DND-41 (cell line): Measurements from ENCODE around the gene PARVA.

Experiments used
- ATAC-seq: fragments of 200-7000 bp; cut with Tn5 transposase; 3 replicates; pipeline ENCODE4 v1.9.1; 2021; ENCODE audit warnings: low read depth; ENCODE audit not compliant: insufficient read depth
- DNase-seq: peaks from one replicate; pipeline ENCODE4 v3.0.0-alpha.2; 2020
- H2AFZ ChIP-seq: 2 replicates; pipeline ENCODE4 v1.6.0; 2012; ENCODE audit warnings: low read depth, low read length
- H3K27ac ChIP-seq: 2 replicates; pipeline ENCODE4 v1.5.1; 2012; ENCODE audit warnings: low read length, inconsistent platforms
- H3K27me3 ChIP-seq: fragments of 200-600 bp; sonication (generic); 2 replicates; pipeline ENCODE4 v1.6.0; 2012; ENCODE audit warnings: low read length, mild to moderate bottlenecking, inconsistent platforms; ENCODE audit not compliant: insufficient read depth, poor library complexity
- H3K36me3 ChIP-seq: 2 replicates; pipeline ENCODE4 v1.5.1; 2012; ENCODE audit warnings: low read length, inconsistent platforms; ENCODE audit not compliant: insufficient read depth
- H3K4me1 ChIP-seq: 2 replicates; pipeline ENCODE4 v1.5.1; 2012; ENCODE audit warnings: mild to moderate bottlenecking, low read length; ENCODE audit not compliant: insufficient read depth
- H3K4me2 ChIP-seq: 2 replicates; pipeline ENCODE4 v1.6.0; 2012; ENCODE audit warnings: mild to moderate bottlenecking, moderate library complexity, low read length, inconsistent platforms; ENCODE audit not compliant: insufficient read depth
- H3K4me3 ChIP-seq, 2 experiments: fragments of 200-600 bp in 1 of 2; shearing (Covaris generic) in 1 of 2; 2 replicates each; pipeline ENCODE4 v1.5.1; 2012 to 2016; ENCODE audit warnings: inconsistent platforms in 2 of 2, low read length in 2 of 2, mild to moderate bottlenecking in 2 of 2, low read depth in 1 of 2, moderate library complexity in 1 of 2
- H3K79me2 ChIP-seq: 2 replicates; pipeline ENCODE4 v1.6.0; 2012; ENCODE audit warnings: low read length, inconsistent platforms; ENCODE audit not compliant: insufficient read depth
- H3K9ac ChIP-seq: 2 replicates; pipeline ENCODE4 v1.6.0; 2012; ENCODE audit warnings: low read depth, mild to moderate bottlenecking, inconsistent platforms, low read length, moderate library complexity
- H3K9me3 ChIP-seq: 2 replicates; pipeline ENCODE4 v1.5.1; 2012; ENCODE audit warnings: low read length, moderate library complexity, mild to moderate bottlenecking, inconsistent platforms; ENCODE audit not compliant: insufficient read depth, severe bottlenecking
- H4K20me1 ChIP-seq: 2 replicates; pipeline ENCODE4 v1.6.0; 2012; ENCODE audit warnings: low read length; ENCODE audit not compliant: insufficient read depth
- EZH2 ChIP-seq: IDR thresholded peaks from 3 replicates; pipeline ENCODE4 v1.6.1; 2012; ENCODE audit warnings: borderline replicate concordance, low read depth, mild to moderate bottlenecking, moderate library complexity, low read length, inconsistent platforms; ENCODE audit not compliant: severe bottlenecking
- TF ChIP-seq, protein P1 (sequence below): IDR thresholded peaks from 2 replicates; pipeline ENCODE4 v1.5.1; 2012; ENCODE audit warnings: borderline replicate concordance, low read length, moderate library complexity, mild to moderate bottlenecking; ENCODE audit not compliant: poor library complexity, severe bottlenecking; ENCODE audit errors: extremely low read depth

Gene PARVA

DNA sequence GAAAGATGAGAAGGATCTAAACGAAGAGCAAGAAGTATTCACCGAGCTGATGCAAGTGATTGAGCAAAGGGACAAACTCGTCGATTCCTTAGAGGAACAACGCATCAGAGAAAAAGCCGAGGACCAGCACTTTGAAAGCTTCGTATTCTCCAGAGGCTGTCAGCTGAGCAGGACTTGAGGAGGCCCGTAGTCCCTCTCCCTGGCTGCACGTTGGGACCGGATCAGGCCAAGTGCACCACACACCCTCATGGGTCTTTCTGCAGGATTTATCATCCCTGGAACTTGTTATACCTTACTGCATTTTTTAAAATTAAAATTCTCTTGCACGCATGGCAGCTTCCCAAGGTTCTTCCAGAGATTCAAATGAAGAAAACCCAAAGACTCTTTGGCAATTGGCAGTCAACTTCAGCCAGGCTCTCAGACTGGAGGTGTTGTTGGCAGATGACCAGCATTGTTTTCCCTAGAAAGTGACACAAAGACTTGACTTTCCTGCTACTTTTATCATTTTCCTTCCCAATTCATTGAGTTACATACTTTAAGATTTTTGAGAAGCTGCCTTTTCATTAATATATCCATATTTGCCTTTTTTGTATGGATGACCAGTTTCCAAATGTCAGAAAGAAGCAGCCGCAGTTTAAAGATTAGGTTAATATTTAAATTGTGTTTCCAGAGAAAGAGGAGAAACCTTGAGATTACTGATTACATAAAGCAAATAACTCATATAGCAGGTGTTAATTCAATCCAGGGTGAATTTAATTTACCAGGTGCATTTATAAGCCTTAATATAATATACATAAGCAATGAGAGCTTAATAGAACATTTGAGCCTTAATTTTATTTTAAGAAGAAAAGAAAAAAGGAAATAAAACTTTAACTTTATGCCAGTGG lies 18.8 kb upstream of the PARVA start:
- no peak overlapping the region for H3K4me2 ChIP-seq
- no peak overlapping the region for H3K4me3 ChIP-seq
- H3K79me2 ChIP-seq: no peaks in the 10 kb centered on the region
- peaks cover 11% of the 10 kb centered on the region for H3K27me3 ChIP-seq
- no peak overlapping the region for H2AFZ ChIP-seq
- ATAC-seq (no peak), DNase-seq (no peak)
- H3K9ac ChIP-seq: no peak overlapping the region
- H3K9me3 ChIP-seq: no peaks in the 10 kb centered on the region
- no peaks in the 10 kb centered on the region for H3K4me1 ChIP-seq
- no peaks in the 10 kb centered on the region for H4K20me1 ChIP-seq
- no peak for TF ChIP-seq EZH2
- TF ChIP-seq, protein P1, sequence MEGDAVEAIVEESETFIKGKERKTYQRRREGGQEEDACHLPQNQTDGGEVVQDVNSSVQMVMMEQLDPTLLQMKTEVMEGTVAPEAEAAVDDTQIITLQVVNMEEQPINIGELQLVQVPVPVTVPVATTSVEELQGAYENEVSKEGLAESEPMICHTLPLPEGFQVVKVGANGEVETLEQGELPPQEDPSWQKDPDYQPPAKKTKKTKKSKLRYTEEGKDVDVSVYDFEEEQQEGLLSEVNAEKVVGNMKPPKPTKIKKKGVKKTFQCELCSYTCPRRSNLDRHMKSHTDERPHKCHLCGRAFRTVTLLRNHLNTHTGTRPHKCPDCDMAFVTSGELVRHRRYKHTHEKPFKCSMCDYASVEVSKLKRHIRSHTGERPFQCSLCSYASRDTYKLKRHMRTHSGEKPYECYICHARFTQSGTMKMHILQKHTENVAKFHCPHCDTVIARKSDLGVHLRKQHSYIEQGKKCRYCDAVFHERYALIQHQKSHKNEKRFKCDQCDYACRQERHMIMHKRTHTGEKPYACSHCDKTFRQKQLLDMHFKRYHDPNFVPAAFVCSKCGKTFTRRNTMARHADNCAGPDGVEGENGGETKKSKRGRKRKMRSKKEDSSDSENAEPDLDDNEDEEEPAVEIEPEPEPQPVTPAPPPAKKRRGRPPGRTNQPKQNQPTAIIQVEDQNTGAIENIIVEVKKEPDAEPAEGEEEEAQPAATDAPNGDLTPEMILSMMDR: no peak
- H3K36me3 ChIP-seq: no peaks in the 10 kb centered on the region
- no peak overlapping the region for H3K27ac ChIP-seq

DNA sequence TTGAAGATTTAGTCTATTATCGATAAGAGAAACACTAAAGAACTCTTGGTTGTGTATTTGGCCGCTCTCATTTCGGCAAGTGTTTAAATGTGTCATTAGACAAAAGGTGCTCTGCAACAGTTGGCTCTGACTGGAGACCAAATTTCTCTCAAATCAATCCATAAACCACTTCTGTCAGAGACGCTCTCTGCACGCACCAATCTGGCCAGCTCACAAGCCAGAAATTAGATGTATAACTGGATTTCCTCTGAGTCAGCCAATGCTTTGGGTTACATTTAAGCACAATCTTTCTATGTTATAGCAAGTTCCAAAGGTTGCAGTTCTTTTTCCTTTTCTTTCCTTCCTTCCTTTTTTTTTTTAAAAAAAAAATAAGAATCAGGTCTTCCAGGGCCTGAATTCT lies 17.6 kb upstream of the PARVA start:
- Histone ChIP-seq H3K9me3 (no peaks in the 10 kb centered on the region), H3K9ac (no peak overlapping the region), H3K27me3 (peaks cover 14% of the 10 kb centered on the region), H4K20me1 (no peaks in the 10 kb centered on the region), H3K4me2 (no peak overlapping the region), H2AFZ (no peak overlapping the region), H3K4me3 (no peak overlapping the region), H3K79me2 (no peaks in the 10 kb centered on the region), H3K4me1 (no peaks in the 10 kb centered on the region), H3K27ac (no peak overlapping the region), H3K36me3 (no peaks in the 10 kb centered on the region)
- ATAC-seq (no peak), DNase-seq (no peak)
- no peak for TF ChIP-seq EZH2
- TF ChIP-seq, protein P1: no peak

DNA sequence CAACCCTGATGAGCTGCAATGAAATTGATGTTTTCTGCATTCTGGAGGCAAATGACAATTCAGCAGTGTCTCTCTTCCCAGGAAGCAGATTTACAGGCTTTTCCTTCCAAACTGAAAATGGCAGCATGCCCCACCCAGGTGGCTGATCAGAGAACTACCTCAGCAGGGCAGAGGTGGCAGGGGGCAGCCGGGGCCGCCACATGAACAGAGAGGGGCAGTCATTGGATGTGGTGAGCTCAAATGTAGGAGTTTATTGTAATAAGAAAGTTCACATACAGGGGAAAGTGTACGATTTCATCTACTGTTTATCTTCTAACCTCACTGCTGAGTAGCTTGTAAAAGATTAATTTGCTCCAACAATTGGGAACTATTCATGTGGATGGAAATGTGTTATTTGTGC lies 15.7 kb upstream of the PARVA start:
- Histone ChIP-seq H3K9me3 (no peaks in the 10 kb centered on the region), H3K9ac (no peak overlapping the region), H3K36me3 (no peaks in the 10 kb centered on the region), H4K20me1 (no peaks in the 10 kb centered on the region), H2AFZ (no peak overlapping the region), H3K4me1 (no peaks in the 10 kb centered on the region), H3K27ac (no peak overlapping the region), H3K4me2 (no peak overlapping the region), H3K79me2 (no peaks in the 10 kb centered on the region), H3K27me3 (peaks cover 8% of the 10 kb centered on the region), H3K4me3 (no peak overlapping the region)
- DNase-seq: no peak
- no peak for ATAC-seq
- TF ChIP-seq, protein P1: no peak
- no peak for TF ChIP-seq EZH2
